ENCODE results near the gene CAVIN1. TPM values are rescaled to one million over a fixed set of nuclear protein-coding genes. Genes with fewer than 3 reads are reported as not detected.

Gene CAVIN1
- total RNA-seq, 3 donors from 2014 or later: 288 to 554 (median 306) TPM

DNA sequence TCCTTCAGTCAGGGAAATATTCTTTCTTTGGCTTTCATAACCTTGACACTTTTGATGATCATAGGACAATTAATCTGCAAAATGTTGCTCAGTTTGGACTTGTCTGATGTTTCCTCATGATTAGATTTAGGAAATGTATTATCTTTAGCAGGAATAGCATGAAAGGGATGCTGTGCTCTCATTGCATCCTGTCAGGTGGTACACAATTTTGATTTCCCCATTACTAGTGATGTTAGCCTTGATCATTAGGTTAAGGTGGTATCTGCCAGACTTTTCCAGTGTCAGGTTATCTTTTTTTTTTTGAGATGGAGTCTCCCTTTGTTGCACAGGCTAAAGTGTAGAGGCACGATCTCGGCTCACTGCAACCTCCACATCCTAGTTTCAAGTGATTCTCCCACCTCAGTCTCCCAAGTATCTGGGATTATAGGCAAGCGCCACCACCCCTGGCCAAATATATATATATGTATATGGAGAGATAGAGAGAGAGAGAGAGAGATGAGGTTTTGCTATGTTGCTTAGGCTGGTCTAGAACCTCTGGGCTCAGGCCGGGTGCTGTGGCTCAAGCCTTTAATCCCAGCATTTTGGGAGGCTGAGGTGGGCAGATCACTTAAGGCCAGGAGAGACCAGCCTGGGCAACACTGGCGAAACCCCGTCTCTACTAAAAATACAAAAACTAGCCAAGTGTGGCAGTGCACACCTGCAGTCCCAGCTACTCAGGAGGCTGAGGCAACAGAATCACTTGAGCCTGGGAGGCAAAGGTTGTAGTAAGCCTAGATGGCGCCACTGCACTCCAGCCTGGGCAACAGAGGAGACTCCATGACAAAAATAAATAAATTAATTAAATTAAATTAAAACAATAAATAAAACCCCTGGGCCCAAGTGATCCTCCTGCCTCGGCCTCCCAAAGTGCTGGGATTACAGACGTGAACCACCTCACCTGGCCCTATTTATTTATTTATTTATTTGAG, 15.8 kb upstream of the CAVIN1 start:
- Histone ChIP-seq H3K27me3 (no peaks in the 10 kb centered on the region), H3K4me3 (no peak overlapping the region), H3K36me3 (no peaks in the 10 kb centered on the region), H3K9me3 (no peaks in the 10 kb centered on the region), H3K27ac (no peak overlapping the region), H3K4me1 (no peaks in the 10 kb centered on the region)
- TF ChIP-seq POLR2AphosphoS5 (IDR thresholded peaks at IDR 0.05) (no peak), POLR2A (IDR thresholded peaks at IDR 0.05) (no peak)
- TF ChIP-seq, protein P1, sequence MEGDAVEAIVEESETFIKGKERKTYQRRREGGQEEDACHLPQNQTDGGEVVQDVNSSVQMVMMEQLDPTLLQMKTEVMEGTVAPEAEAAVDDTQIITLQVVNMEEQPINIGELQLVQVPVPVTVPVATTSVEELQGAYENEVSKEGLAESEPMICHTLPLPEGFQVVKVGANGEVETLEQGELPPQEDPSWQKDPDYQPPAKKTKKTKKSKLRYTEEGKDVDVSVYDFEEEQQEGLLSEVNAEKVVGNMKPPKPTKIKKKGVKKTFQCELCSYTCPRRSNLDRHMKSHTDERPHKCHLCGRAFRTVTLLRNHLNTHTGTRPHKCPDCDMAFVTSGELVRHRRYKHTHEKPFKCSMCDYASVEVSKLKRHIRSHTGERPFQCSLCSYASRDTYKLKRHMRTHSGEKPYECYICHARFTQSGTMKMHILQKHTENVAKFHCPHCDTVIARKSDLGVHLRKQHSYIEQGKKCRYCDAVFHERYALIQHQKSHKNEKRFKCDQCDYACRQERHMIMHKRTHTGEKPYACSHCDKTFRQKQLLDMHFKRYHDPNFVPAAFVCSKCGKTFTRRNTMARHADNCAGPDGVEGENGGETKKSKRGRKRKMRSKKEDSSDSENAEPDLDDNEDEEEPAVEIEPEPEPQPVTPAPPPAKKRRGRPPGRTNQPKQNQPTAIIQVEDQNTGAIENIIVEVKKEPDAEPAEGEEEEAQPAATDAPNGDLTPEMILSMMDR (IDR thresholded peaks at IDR 0.05): no peak
- intact Hi-C loops (cut with DNase I; ENCODE audit: low total_unique reads): no loop called here
- DNase-seq (ENCODE audit: low spot score in 2 of 2): no peak

DNA sequence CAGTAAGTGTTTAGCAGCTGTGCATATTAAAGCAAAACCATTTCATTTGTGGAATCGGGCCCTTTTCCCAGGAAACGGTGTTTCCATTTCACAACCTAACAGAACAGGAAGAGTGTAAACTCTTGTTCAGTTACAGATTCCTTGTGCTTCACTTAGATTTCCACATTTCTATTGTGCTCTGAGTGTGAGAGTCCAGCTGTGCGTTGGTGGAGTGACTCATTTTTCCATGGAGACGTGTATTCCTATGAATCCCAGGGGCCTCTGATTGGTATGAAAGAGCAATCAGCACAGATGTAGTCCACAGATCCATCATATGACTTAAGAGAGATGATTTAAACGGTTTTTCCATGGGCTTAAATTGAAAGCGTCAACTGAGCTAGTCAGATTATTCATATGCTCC, 13.3 kb upstream of the CAVIN1 start:
- no peak overlapping the region for H3K4me3 ChIP-seq
- no peaks in the 10 kb centered on the region for H3K4me1 ChIP-seq
- DNase-seq (ENCODE audit: low spot score in 2 of 2): no peak
- peak in 2 of 3 donors; percentile 53 to 61 for TF ChIP-seq POLR2AphosphoS5 (IDR thresholded peaks at IDR 0.05)
- TF ChIP-seq POLR2A (IDR thresholded peaks at IDR 0.05): no peak
- intact Hi-C loops (cut with DNase I; ENCODE audit: low total_unique reads): no loop called here
- H3K36me3 ChIP-seq: no peaks in the 10 kb centered on the region
- H3K9me3 ChIP-seq: no peaks in the 10 kb centered on the region
- H3K27me3 ChIP-seq: no peaks in the 10 kb centered on the region
- peak overlapping the region; percentile 77 to 89 for H3K27ac ChIP-seq

DNA sequence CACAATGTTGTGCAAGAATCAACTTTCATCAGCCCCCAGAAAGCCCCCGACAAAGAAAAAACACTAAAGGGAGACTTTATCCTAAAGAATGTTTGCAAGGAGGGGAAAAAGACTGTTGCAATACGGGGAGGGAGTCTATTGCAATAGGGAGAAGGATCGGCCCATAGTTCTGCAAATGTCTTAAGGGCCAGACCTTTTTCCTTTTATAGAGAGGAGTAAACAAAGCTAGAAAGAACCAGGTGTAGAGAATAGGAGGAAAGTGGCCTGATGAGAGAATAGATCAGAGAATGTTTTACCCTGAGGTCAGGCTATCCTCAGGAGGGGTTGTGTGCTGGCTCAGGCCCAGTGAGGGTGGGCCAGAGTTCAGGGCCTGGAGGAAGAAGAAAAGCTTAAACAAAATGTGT, 8.7 kb upstream of the CAVIN1 start:
- intact Hi-C loops (cut with DNase I; ENCODE audit: low total_unique reads): no loop called here
- no peak overlapping the region for H3K4me3 ChIP-seq
- H3K4me1 ChIP-seq: peaks cover 0 to 4% of the 10 kb centered on the region in 2 donors
- TF ChIP-seq POLR2AphosphoS5 (IDR thresholded peaks at IDR 0.05): no peak
- no peak for TF ChIP-seq POLR2A (IDR thresholded peaks at IDR 0.05)
- TF ChIP-seq, protein P1 (IDR thresholded peaks at IDR 0.05): no peak
- H3K36me3 ChIP-seq: no peaks in the 10 kb centered on the region
- H3K27me3 ChIP-seq: no peaks in the 10 kb centered on the region
- no peaks in the 10 kb centered on the region for H3K9me3 ChIP-seq
- H3K27ac ChIP-seq: peak overlapping the region; percentile 65 to 70
- DNase-seq (ENCODE audit: low spot score in 2 of 2): no peak

DNA sequence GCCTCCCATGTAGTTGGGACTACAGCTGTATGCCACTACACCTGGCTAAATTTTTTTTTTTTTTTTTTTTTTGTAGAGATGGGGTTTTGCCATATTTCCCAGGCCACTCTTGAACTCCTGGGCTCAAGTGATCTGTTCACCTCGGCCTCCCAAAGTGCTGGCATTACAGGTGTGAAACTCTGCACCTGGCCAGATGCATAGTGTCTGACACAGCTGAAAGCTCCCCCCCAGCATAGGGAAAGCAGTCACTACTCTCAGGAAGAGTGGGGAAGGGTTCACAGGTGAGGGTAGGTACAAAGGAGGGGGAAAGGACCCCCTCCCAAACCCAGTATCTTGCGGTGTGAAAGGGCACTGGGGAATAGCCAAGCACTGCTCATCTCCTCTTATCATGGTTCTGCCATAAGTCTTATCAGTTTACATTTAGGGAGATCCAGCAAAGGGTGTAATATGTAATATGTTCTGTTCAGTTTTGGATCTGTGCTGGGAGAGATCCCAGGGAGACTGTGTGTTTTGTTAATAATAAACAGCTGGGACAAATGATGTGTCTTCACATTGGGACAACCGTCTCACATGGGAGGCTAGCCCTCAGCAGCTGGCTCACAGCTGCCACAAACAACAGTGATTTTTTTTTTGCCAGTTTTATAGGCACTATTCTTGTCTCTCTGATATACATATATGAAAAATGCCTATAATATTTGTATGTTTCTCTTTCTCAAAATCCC, 6.8 kb upstream of the CAVIN1 start:
- Histone ChIP-seq H3K4me3 (no peak overlapping the region), H3K9me3 (no peaks in the 10 kb centered on the region), H3K27ac (peak overlapping the region in 1 of 2 donors; percentile 30), H3K36me3 (no peaks in the 10 kb centered on the region), H3K4me1 (peaks cover 0 to 4% of the 10 kb centered on the region in 2 donors), H3K27me3 (no peaks in the 10 kb centered on the region)
- no peak for DNase-seq (ENCODE audit: low spot score in 2 of 2)
- no peak for TF ChIP-seq POLR2A (IDR thresholded peaks at IDR 0.05)
- intact Hi-C loops (cut with DNase I; ENCODE audit: low total_unique reads): no loop called here

DNA sequence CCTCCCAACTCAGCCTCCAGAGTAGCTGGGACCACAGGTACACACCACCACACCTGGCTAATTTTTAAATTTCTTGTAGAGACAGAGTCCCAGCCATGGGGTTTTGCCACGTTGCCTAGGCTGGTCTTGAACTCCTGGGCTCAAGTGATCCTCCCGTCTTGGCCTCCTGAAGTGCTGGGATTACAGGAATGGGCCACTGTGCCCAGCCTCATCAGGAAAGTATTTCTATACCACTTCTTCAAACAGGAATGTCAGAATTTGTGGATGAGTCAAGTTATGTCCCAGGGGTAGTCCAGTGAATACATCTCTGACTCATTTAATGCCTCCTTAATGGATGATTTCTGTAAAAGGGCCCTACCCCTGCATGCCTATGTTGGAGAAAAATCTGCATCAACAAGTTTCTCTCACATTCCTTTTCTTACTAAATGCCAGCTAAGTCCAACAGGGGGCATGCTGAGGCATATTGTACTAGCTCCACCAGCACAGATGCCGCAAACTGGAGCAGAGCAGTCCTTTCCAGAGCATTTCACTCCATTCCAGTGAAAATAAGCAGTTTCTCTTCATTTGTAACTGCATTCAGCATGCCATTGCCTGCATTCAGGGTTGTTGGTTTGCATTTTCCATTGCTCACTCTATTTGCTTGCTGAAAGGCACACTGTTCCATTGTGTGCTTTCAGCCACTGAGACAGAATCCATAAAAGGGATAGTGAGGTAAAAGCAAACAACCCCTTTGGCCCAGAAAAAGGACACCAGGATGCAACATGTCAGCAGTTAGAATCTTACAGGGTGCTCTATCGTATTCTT, 5.3 kb upstream of the CAVIN1 start:
- Histone ChIP-seq H3K9me3 (no peaks in the 10 kb centered on the region), H3K4me3 (no peak overlapping the region), H3K27me3 (no peaks in the 10 kb centered on the region), H3K36me3 (no peaks in the 10 kb centered on the region), H3K27ac (peak overlapping the region; percentile 64 to 77), H3K4me1 (peaks cover 0 to 4% of the 10 kb centered on the region in 2 donors)
- DNase-seq (ENCODE audit: low spot score in 2 of 2): peak in 1 of 2 donors; percentile 22
- TF ChIP-seq, protein P1 (IDR thresholded peaks at IDR 0.05): peak; percentile 54 to 76 (median 76)
- no peak for TF ChIP-seq POLR2A (IDR thresholded peaks at IDR 0.05)
- peak in 2 of 3 donors; percentile 9 to 39 for TF ChIP-seq POLR2AphosphoS5 (IDR thresholded peaks at IDR 0.05)
- intact Hi-C loops (cut with DNase I; ENCODE audit: low total_unique reads): no loop called here
